Measurements from ENCODE around the gene PRSS1.
A peak's percentile ranks its signal among the peaks of the same experiment; 100 is the strongest.
"Not testable (repeated sequence)": the region's sequence is repeated elsewhere in the genome, so short reads cannot be mapped to it uniquely, and the experiment has no call there.

Gene PRSS1

GRCh38 chr7:142745745-142746144 lies 3.5 kb upstream of the PRSS1 start:
- peak overlapping the region; percentile 54 for H3K27ac ChIP-seq (replicated peaks)
- no peaks in the 10 kb centered on the region for H3K27me3 ChIP-seq (ENCODE audit: insufficient read depth, poor library complexity, severe bottlenecking)
- TF ChIP-seq REST (IDR thresholded peaks at IDR 0.05; ENCODE audit: insufficient replicate concordance, low read depth) (no peak), GABPA (IDR thresholded peaks at IDR 0.05; ENCODE audit: low read depth) (no peak), POLR2AphosphoS5 (IDR thresholded peaks at IDR 0.05; ENCODE audit: low read depth) (no peak), SPI1 (IDR thresholded peaks at IDR 0.05; ENCODE audit: borderline replicate concordance, low read depth) (no peak), CTCF (IDR thresholded peaks at IDR 0.05; ENCODE audit: insufficient read depth, low read length) (no peak)
- DNase-seq (ENCODE audit: low read depth in 1 of 2, low spot score in 1 of 2), result peak in 1 of 2 experiments; percentile 21
- no peak overlapping the region for H3K4me3 ChIP-seq (replicated peaks; ENCODE audit: insufficient read depth, low read length)

- DNase-seq (ENCODE audit: low read depth in 1 of 2, low spot score in 1 of 2), result peak in 1 of 2 experiments; percentile 34
- H3K27ac ChIP-seq (replicated peaks), result peak overlapping the region; percentile 54
- H3K4me3 ChIP-seq (replicated peaks; ENCODE audit: insufficient read depth, low read length), result no peak overlapping the region
- TF ChIP-seq GABPA (IDR thresholded peaks at IDR 0.05; ENCODE audit: low read depth), result no peak
- no peaks in the 10 kb centered on the region for H3K27me3 ChIP-seq (ENCODE audit: insufficient read depth, poor library complexity, severe bottlenecking)
These were observed 3.0 kb upstream of the PRSS1 start for GRCh38 chr7:142746264-142746663.

GRCh38 chr7:142748410-142748809 lies 862 bp upstream of the PRSS1 start:
- H3K4me3 ChIP-seq (replicated peaks; ENCODE audit: insufficient read depth, low read length); H3K27ac ChIP-seq (replicated peaks); H3K27me3 ChIP-seq (ENCODE audit: insufficient read depth, poor library complexity, severe bottlenecking); DNase-seq (ENCODE audit: low read depth in 1 of 2, low spot score in 1 of 2): not testable (repeated sequence)

GRCh38 chr7:142750321-142750938 lies 1.2 kb downstream of the PRSS1 start:
- Histone ChIP-seq H3K27ac (replicated peaks) (no peak overlapping the region), H3K27me3 (ENCODE audit: insufficient read depth, poor library complexity, severe bottlenecking) (no peaks in the 10 kb centered on the region), H3K4me3 (replicated peaks; ENCODE audit: insufficient read depth, low read length) (no peak overlapping the region)
- TF ChIP-seq CTCF (IDR thresholded peaks at IDR 0.05; ENCODE audit: insufficient read depth, low read length) (no peak), SPI1 (IDR thresholded peaks at IDR 0.05; ENCODE audit: borderline replicate concordance, low read depth) (no peak), POLR2AphosphoS5 (IDR thresholded peaks at IDR 0.05; ENCODE audit: low read depth) (no peak), REST (IDR thresholded peaks at IDR 0.05; ENCODE audit: insufficient replicate concordance, low read depth) (no peak), GABPA (IDR thresholded peaks at IDR 0.05; ENCODE audit: low read depth) (no peak)
- DNase-seq (ENCODE audit: low read depth in 1 of 2, low spot score in 1 of 2), result no peak

GRCh38 chr7:142751526-142752175 lies 2.4 kb downstream of the PRSS1 start:
- H3K4me3 ChIP-seq (replicated peaks; ENCODE audit: insufficient read depth, low read length); H3K27ac ChIP-seq (replicated peaks); H3K27me3 ChIP-seq (ENCODE audit: insufficient read depth, poor library complexity, severe bottlenecking); DNase-seq (ENCODE audit: low read depth in 1 of 2, low spot score in 1 of 2): not testable (repeated sequence)

Measured in HL-60 (cell line).